ENCODE results near the gene GPR132. TPM values are rescaled to one million over a fixed set of nuclear protein-coding genes. Genes with fewer than 3 reads are reported as not detected.

The GPR132 gene
- total RNA-seq, 1 experiment from 2014 or later = 1.4 TPM

GRCh38 chr14:105107351-105107750, 42.1 kb upstream of the GPR132 start:
- BruUV-seq (replicated peaks) = no TSS peak
- Mint-ChIP-seq H3K27ac (ENCODE audit: unreplicated experiment) (no peak overlapping the region), H3K4me1 (ENCODE audit: low read depth, unreplicated experiment) (no peaks in the 10 kb centered on the region), H3K27me3 (ENCODE audit: unreplicated experiment) (peaks cover 34% of the 10 kb centered on the region), H3K36me3 (ENCODE audit: insufficient read depth, unreplicated experiment) (no peaks in the 10 kb centered on the region), H3K9me3 (ENCODE audit: low read depth, unreplicated experiment) (no peaks in the 10 kb centered on the region), H3K4me3 (ENCODE audit: low read depth, unreplicated experiment) (no peak overlapping the region)
- intact Hi-C loops (cut with micrococcal nuclease; ENCODE audit: unreplicated experiment) = no loop called here
- TF ChIP-seq CTCF (IDR thresholded peaks at IDR 0.05; ENCODE audit: unreplicated experiment) = no peak
- CTCF ChIA-PET = no interaction called here
- DNase-seq = no peak

GRCh38 chr14:105105158-105105557, 39.9 kb upstream of the GPR132 start:
- CTCF ChIA-PET = no interaction called here
- intact Hi-C loops (cut with micrococcal nuclease; ENCODE audit: unreplicated experiment) = no loop called here
- H3K36me3 Mint-ChIP-seq (ENCODE audit: insufficient read depth, unreplicated experiment) = no peaks in the 10 kb centered on the region

GRCh38 chr14:105102893-105103292, 37.7 kb upstream of the GPR132 start:
- no TSS peak for BruUV-seq (replicated peaks)

More at GRCh38 chr14:105105158-105105557, 39.9 kb upstream of the GPR132 start:
- Mint-ChIP-seq H3K4me1 (ENCODE audit: low read depth, unreplicated experiment) (no peaks in the 10 kb centered on the region), H3K9me3 (ENCODE audit: low read depth, unreplicated experiment) (no peaks in the 10 kb centered on the region), H3K27me3 (ENCODE audit: unreplicated experiment) (peaks cover 34% of the 10 kb centered on the region), H3K4me3 (ENCODE audit: low read depth, unreplicated experiment) (no peak overlapping the region), H3K27ac (ENCODE audit: unreplicated experiment) (no peak overlapping the region)
- no peak for DNase-seq
- BruUV-seq (replicated peaks) = no TSS peak
- no peak for TF ChIP-seq CTCF (IDR thresholded peaks at IDR 0.05; ENCODE audit: unreplicated experiment)

GRCh38 chr14:105102361-105102870, 37.2 kb upstream of the GPR132 start:
- CTCF ChIA-PET = no interaction called here

More at GRCh38 chr14:105102893-105103292, 37.7 kb upstream of the GPR132 start:
- peaks cover 3% of the 10 kb centered on the region for H3K9me3 Mint-ChIP-seq (ENCODE audit: low read depth, unreplicated experiment)
- no peak for DNase-seq
- intact Hi-C loops (cut with micrococcal nuclease; ENCODE audit: unreplicated experiment) = no loop called here
- no peak overlapping the region for H3K27ac Mint-ChIP-seq (ENCODE audit: unreplicated experiment)
- H3K4me3 Mint-ChIP-seq (ENCODE audit: low read depth, unreplicated experiment) = no peak overlapping the region
- CTCF ChIA-PET = no interaction called here
- no peaks in the 10 kb centered on the region for H3K4me1 Mint-ChIP-seq (ENCODE audit: low read depth, unreplicated experiment)
- TF ChIP-seq CTCF (IDR thresholded peaks at IDR 0.05; ENCODE audit: unreplicated experiment) = no peak
- no peaks in the 10 kb centered on the region for H3K36me3 Mint-ChIP-seq (ENCODE audit: insufficient read depth, unreplicated experiment)
- H3K27me3 Mint-ChIP-seq (ENCODE audit: unreplicated experiment) = peaks cover 42% of the 10 kb centered on the region

More at GRCh38 chr14:105102361-105102870, 37.2 kb upstream of the GPR132 start:
- H3K27ac Mint-ChIP-seq (ENCODE audit: unreplicated experiment) = no peak overlapping the region
- no peak for TF ChIP-seq CTCF (IDR thresholded peaks at IDR 0.05; ENCODE audit: unreplicated experiment)
- intact Hi-C loops (cut with micrococcal nuclease; ENCODE audit: unreplicated experiment) = no loop called here
- no peaks in the 10 kb centered on the region for H3K4me1 Mint-ChIP-seq (ENCODE audit: low read depth, unreplicated experiment)
- peaks cover 3% of the 10 kb centered on the region for H3K9me3 Mint-ChIP-seq (ENCODE audit: low read depth, unreplicated experiment)
- no peaks in the 10 kb centered on the region for H3K36me3 Mint-ChIP-seq (ENCODE audit: insufficient read depth, unreplicated experiment)
- no TSS peak for BruUV-seq (replicated peaks)
- no peak for DNase-seq
- no peak overlapping the region for H3K4me3 Mint-ChIP-seq (ENCODE audit: low read depth, unreplicated experiment)
- peaks cover 42% of the 10 kb centered on the region for H3K27me3 Mint-ChIP-seq (ENCODE audit: unreplicated experiment)
